Immature natural killer cell (primary cell): Measurements from ENCODE around the gene KIRREL3. TPM values are rescaled to one million over a fixed set of nuclear protein-coding genes. Genes with fewer than 3 reads are reported as not detected.
A peak's percentile ranks its signal among the peaks of the same experiment; 100 is the strongest.
"Not testable (repeated sequence)": the region's sequence is repeated elsewhere in the genome, so short reads cannot be mapped to it uniquely, and the experiment has no call there.

Source experiments
- DNase-seq, 3 donors: peaks; one replicate each; pipeline ENCODE4 v3.0.0; 2022; ENCODE audit warnings: mixed read lengths in 1 of 3
- H3K27ac Mint-ChIP-seq, 6 donors: one replicate each; pipeline ENCODE4 v1.8.0; 2020; ENCODE audit warnings: mixed read lengths in 6 of 6, mild to moderate bottlenecking in 5 of 6, inconsistent platforms in 4 of 6, moderate library complexity in 3 of 6
- H3K27me3 Mint-ChIP-seq, 3 donors: one replicate each; pipeline ENCODE4 v1.8.0; 2020 to 2021; ENCODE audit warnings: low read depth in 3 of 3, mild to moderate bottlenecking in 3 of 3, mixed read lengths in 3 of 3, moderate library complexity in 3 of 3, inconsistent platforms in 1 of 3
- H3K36me3 Mint-ChIP-seq, 3 donors: one replicate each; pipeline ENCODE4 v1.8.0; 2020; ENCODE audit warnings: mixed read lengths in 3 of 3, inconsistent platforms in 2 of 3, mild to moderate bottlenecking in 2 of 3
- H3K4me1 Mint-ChIP-seq, 2 donors: one replicate each; pipeline ENCODE4 v1.8.0; 2020; ENCODE audit warnings: inconsistent platforms in 2 of 2, mild to moderate bottlenecking in 2 of 2, mixed read lengths in 2 of 2, moderate library complexity in 1 of 2
- H3K4me3 Mint-ChIP-seq, 5 donors: one replicate each; pipeline ENCODE4 v1.8.0; 2020; ENCODE audit warnings: mild to moderate bottlenecking in 5 of 5, mixed read lengths in 5 of 5, inconsistent platforms in 3 of 5, moderate library complexity in 3 of 5
- H3K9me3 Mint-ChIP-seq, 6 donors: one replicate each; pipeline ENCODE4 v1.8.0; 2020; ENCODE audit warnings: mild to moderate bottlenecking in 6 of 6, mixed read lengths in 6 of 6, inconsistent platforms in 4 of 6, moderate library complexity in 3 of 6
- polyA plus RNA-seq, 3 donors: library from polyadenylated mRNA; unstranded; fragments of 300-500 nt; fragmentation: Illumina TruSeq; gene quantifications; one replicate each; pipeline ENCODE4 v1.2.3, GENCODE V29; 2021

KIRREL3 gene
- polyA plus RNA-seq, 3 donors from 2014 or later: 0.66 TPM; not detected in 2

DNA sequence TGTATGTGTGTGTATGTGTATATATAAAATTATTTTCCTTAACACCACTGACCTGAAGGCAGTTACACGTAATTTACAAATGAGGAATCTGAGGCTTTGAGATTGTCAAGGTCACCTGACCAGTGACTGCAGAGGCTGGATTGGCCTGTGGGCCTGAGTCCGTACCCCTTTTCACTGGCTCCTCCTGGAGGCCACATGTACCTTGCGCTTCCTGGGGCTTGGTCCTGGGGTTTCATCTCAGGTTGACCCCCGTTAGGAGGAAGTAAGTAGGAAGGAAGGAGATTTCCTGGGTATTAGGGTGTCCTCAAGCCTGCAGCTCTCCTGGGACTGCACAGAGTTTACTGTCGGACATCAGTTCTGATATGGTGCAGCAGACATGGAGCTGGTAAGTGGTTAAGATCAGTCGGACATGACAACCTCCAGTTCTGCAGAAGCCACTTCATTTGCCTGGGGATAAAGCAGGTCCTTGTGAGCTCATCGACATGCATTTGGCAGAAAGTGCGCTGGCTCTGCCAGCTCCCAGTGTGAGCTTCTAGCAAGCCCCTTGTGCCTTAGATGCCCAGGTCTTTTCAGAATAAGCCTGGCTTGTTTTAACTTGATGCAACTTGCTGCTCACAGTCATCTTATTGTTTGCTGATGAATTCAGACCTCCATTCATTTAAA is 608.5 kb downstream of the KIRREL3 start:
- Mint-ChIP-seq H3K4me1 (peaks cover 43% of the 10 kb centered on the region in 2 donors), H3K9me3 (no peaks in the 10 kb centered on the region), H3K36me3 (no peaks in the 10 kb centered on the region), H3K27ac (peak overlapping the region; percentile 60 to 91 (median 86)), H3K4me3 (peak overlapping the region; percentile 50 to 72 (median 69)), H3K27me3 (peaks cover 0 to 2% (median 0%) of the 10 kb centered on the region in 3 donors)
- DNase-seq: peak in 2 of 3 donors; percentile 11 to 16

DNA sequence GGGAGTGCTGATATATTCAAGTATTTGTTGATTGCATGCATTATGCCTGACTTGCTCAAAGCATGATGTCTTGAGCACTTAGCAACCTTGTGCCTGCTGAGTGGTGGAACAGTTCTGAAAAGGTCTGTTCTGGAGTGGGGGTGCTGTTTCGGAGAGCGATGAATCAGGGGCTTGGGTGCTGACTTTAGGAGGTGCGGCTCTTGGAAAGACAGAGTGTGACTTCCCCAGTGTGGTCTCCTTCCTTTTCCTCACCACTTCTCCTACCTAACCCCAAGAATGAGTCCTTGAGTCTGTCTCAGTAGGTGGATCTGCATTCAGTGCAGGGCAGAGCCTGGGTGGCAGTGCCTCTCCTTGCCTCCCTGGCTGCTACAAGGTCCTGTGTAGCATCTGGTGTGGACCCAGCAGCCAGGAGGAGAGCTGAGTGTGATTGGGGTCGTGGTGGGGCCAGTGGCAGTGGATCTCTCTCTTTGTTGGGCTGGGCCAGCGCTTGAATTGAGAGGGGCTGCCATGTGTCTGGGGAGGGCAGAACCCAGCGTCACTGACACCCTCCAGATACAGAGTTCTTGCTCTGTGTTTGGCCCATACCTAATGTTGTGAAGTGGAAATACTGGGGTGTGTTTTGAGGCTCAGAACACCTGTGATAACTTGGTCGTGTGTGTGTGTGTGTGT is 609.1 kb downstream of the KIRREL3 start:
- Mint-ChIP-seq H3K4me3 (peak overlapping the region in 3 of 5 donors; percentile 29 to 72 (median 56)), H3K4me1 (peaks cover 48 to 50% of the 10 kb centered on the region in 2 donors), H3K9me3 (no peaks in the 10 kb centered on the region), H3K27me3 (peaks cover 0 to 4% (median 2%) of the 10 kb centered on the region in 3 donors), H3K36me3 (no peaks in the 10 kb centered on the region), H3K27ac (peak overlapping the region; percentile 45 to 91 (median 78))
- DNase-seq: no peak

DNA sequence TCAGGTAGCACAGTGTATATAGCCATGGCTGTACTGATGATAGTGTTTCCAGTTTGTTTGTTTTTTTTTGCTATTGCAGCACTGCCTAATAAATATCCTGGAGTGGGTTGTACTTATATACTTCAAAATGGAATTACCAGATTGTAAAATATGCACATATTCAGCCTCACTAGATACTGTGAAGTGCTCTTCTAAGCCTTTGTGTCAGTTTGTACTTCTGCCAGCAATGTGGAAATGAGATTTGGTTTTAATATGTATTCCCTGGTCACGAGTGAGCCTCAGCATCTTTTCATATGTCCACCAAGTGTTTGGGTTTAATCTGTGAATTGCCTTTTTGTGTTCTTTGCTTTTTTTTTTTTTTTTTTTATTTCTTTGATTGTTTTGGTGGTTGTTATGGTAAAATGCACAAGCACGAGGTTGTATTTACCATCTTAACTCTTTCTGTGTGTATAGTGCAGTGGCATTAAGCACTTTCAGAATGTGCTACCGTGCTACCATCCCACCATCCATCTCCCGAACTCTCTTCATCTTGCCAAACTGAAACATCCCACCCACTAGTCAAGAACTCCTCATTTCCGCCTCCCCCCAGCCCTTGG is 610.2 kb downstream of the KIRREL3 start:
- H3K36me3 Mint-ChIP-seq: no peaks in the 10 kb centered on the region
- no peaks in the 10 kb centered on the region for H3K9me3 Mint-ChIP-seq
- peaks cover 58 to 60% of the 10 kb centered on the region in 2 donors for H3K4me1 Mint-ChIP-seq
- DNase-seq: no peak
- peaks cover 0 to 4% (median 4%) of the 10 kb centered on the region in 3 donors for H3K27me3 Mint-ChIP-seq
- H3K4me3 Mint-ChIP-seq: no peak overlapping the region
- H3K27ac Mint-ChIP-seq: peak overlapping the region in 4 of 6 donors; percentile 23 to 81 (median 68)

DNA sequence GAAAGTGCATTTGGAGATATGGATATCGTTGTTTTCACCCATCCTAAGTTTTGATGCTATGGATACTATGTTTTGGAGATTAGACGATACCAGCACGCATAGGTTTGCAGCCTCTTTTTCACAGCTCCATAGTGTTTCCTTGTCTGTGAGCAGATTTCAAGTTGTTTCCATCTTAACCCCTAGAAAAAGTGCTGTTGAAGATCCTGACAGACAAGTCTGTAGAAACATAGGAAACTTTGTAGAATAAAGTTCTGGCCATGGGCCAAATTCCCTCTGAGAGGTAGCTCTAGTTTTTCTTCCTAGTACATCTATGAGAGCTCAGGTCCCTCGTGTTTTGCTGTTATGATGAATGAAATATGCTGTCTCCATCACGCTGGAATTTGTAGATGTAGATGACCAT is 612.7 kb downstream of the KIRREL3 start:
- H3K27me3 Mint-ChIP-seq: peaks cover 0 to 4% (median 4%) of the 10 kb centered on the region in 3 donors
- DNase-seq: no peak
- peak overlapping the region in 5 of 6 donors; percentile 23 to 76 (median 30) for H3K27ac Mint-ChIP-seq
- H3K36me3 Mint-ChIP-seq: no peaks in the 10 kb centered on the region
- no peaks in the 10 kb centered on the region for H3K9me3 Mint-ChIP-seq
- no peak overlapping the region for H3K4me3 Mint-ChIP-seq
- peaks cover 54 to 56% of the 10 kb centered on the region in 2 donors for H3K4me1 Mint-ChIP-seq

DNA sequence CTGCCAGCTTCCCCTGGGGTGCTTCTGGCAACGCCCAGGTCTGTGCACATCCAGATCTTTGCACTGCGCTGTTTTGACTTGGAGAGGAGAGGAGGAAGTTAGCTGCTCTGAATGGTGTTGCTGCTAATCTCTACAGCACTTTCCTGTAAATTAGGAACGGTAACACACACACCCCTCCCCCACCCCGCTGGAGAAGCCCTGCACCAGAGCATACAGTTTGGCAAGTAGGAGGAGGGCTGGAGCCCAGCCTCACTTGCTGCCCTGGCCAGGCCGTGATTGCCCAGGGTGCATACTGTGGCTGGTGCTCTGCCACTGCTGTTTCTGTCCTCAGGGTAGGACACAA is 613.9 kb downstream of the KIRREL3 start:
- not testable (repeated sequence) for H3K36me3 Mint-ChIP-seq, DNase-seq, H3K9me3 Mint-ChIP-seq, H3K27me3 Mint-ChIP-seq
- Mint-ChIP-seq H3K4me3 (peak overlapping the region in 1 of 5 donors; percentile 23), H3K4me1 (peaks cover 42 to 44% of the 10 kb centered on the region in 2 donors), H3K27ac (peak overlapping the region in 5 of 6 donors; percentile 4 to 80 (median 46))

DNA sequence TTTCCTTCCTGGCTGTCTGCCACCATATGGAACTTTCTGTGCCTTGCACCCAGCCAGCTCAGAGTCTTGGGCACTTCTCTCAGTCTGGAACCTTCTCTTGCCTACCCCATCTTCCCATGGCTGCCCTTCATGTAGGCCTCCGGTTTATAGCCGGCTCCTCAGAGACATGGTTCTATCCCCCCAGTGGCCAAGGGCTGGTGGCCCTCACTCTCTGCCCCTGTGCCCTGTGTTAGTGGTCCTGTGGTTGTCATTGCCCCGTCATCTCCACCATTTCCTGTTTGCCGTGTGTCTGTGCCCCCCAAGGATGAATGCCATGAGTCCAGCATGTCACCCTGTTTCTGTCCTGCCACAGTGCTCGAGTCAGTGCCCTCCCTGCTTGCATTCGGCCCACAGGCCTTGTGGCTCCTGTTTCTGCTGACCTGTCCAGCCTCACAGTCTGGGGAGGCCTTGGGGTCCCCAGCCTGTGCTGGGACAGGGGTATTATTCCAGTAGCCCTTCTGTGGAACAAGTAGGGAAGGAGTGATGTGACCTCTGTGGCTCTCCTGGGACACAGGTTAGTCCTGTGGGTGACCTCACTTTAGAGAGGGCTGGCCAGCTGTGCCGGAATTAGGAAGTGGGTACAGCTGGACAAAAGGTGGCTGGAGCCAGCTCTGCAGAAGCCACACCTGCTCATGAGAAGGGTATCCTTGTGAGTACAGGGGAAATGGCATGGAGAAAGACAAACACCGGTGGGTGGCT is 614.4 kb downstream of the KIRREL3 start:
- DNase-seq: no peak
- Mint-ChIP-seq H3K27me3 (peaks cover 0 to 4% (median 2%) of the 10 kb centered on the region in 3 donors), H3K4me1 (peaks cover 37 to 39% of the 10 kb centered on the region in 2 donors), H3K4me3 (peak overlapping the region in 1 of 5 donors; percentile 23), H3K9me3 (no peaks in the 10 kb centered on the region), H3K36me3 (no peaks in the 10 kb centered on the region), H3K27ac (peak overlapping the region; percentile 64 to 85 (median 74))

DNA sequence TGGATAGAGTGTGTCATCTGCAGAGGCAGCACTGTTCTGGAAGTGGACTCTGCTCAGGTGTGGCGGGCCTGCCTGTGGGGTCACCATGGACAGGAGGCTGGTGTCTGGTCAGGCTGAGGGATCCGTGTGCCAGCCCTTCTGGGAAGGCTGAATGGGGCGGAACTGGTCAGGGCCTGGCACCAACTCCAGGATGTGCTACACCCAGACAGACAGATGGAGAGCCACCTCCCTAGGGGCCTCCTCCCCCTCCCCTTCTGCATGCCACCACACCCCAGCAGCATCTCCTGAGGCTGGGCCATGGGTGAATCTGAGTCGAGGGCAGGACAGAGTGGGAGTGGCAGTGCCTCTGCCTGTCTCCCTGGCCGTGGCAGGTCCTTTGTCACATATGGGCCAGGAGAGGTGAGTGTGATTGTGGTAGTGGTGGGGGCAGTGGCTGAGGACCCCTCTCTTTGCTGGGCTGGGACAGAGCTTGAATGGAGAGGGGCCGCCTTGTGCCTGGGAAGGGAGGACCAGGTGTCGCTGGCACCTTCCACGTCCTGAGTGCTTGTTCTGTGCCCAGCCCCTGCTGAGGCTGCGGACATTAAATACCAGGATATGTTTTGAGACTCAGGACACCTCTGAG is 616.0 kb downstream of the KIRREL3 start:
- H3K27ac Mint-ChIP-seq: peak overlapping the region in 2 of 6 donors; percentile 11 to 80

DNA sequence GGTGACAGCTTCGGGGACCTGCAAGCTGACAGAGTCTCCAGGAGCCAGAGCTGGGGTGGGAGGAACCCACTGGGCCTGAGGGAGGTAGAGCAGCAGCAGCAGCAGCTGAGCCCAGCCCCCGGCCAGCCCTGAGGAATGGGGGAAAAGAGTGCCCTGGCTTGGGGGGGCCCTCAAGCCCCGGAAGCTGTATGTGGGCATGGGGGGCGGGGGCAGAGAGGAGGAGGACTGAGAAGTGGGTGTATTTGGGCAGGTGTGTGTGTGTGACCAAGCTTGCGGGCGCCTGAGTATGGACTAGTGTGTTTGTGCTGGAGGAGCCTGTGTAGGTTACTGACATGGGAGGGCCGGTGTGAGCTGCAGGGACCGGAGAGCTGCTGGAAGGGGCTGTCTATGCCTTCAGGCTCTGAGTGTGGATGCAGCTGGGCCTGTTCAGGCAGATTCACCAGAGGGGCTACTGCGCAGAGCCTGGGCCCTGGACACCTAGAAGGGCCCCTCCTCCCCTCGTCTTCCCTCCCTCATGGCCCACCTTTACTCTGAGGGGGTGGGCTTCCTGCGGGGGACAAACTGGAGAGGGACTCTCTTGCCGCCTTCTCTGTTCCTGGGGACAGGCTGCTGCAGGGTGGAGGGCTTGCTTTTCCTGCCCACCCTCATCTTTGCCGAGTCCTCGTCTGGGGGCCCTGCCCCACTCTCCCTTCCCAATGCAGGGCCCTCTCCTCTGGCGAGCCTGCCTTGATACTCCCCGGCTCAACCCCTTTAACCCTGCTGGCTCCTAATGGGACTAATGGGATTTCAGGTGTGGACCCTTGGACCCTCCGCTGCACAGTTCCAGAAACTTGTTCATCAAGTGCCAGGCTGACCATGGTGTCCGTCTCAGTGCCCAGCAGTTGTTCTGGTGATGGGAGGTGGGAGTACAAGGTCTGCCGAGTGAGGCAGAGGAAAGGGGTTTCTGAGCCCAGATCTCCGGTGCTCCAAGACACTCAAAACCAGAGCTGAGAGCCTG is 616.9 kb downstream of the KIRREL3 start:
- Mint-ChIP-seq H3K27me3 (peaks cover 2 to 4% (median 3%) of the 10 kb centered on the region in 3 donors), H3K4me1 (peaks cover 24 to 39% of the 10 kb centered on the region in 2 donors), H3K36me3 (no peaks in the 10 kb centered on the region), H3K4me3 (no peak overlapping the region), H3K27ac (no peak overlapping the region), H3K9me3 (no peaks in the 10 kb centered on the region)
- no peak for DNase-seq

More for the DNA sequence above, 616.0 kb downstream of the KIRREL3 start:
- Mint-ChIP-seq H3K36me3 (no peaks in the 10 kb centered on the region), H3K4me3 (no peak overlapping the region), H3K4me1 (peaks cover 26 to 35% of the 10 kb centered on the region in 2 donors), H3K9me3 (no peaks in the 10 kb centered on the region), H3K27me3 (peaks cover 2 to 4% (median 3%) of the 10 kb centered on the region in 3 donors)
- no peak for DNase-seq

DNA sequence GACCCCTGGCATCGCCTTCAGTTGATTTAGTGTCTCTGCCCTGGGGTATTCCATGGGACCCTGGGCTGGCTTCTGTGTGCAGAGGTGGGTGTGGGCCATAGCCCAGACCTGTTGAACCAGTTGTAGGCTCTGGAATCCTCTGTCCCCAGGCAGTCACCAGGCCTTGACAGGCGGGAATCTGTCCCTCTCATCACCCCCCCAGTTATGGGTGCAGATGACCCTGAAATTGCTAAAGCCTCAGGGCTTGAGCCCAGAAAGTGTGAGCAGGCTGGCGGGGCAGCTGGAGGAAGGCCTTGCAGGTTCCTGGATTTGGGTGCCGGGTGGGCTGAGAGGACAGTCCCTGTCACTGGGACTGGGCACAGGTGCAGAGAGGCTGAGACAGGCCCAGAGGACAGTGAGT is 617.9 kb downstream of the KIRREL3 start:
- not testable (repeated sequence) for H3K36me3 Mint-ChIP-seq, H3K9me3 Mint-ChIP-seq, H3K27me3 Mint-ChIP-seq, DNase-seq, H3K4me3 Mint-ChIP-seq, H3K27ac Mint-ChIP-seq
- peaks cover 25 to 38% of the 10 kb centered on the region in 2 donors for H3K4me1 Mint-ChIP-seq

DNA sequence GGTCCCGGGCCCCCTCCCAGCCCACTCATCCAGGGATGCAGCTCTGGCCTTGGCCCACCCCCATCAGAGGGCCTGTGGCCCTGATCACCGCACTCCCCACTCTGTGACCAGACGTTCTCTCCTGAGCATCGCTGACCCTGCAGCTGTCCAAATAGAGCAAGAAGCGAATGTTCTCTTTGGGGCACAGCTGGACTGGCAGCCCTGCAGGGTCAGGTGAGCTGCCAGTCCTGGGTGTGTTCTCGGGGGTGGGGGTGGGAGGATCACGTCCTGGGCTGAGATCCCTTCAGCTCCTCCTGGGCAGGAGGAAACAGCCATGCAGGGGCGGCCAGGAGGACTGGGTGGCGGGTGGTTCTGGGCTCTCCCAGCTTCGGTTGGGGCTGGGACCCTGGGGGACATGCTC is 618.6 kb downstream of the KIRREL3 start:
- not testable (repeated sequence) for H3K9me3 Mint-ChIP-seq, H3K27ac Mint-ChIP-seq, DNase-seq, H3K36me3 Mint-ChIP-seq, H3K27me3 Mint-ChIP-seq, H3K4me3 Mint-ChIP-seq
- peaks cover 24 to 35% of the 10 kb centered on the region in 2 donors for H3K4me1 Mint-ChIP-seq

DNA sequence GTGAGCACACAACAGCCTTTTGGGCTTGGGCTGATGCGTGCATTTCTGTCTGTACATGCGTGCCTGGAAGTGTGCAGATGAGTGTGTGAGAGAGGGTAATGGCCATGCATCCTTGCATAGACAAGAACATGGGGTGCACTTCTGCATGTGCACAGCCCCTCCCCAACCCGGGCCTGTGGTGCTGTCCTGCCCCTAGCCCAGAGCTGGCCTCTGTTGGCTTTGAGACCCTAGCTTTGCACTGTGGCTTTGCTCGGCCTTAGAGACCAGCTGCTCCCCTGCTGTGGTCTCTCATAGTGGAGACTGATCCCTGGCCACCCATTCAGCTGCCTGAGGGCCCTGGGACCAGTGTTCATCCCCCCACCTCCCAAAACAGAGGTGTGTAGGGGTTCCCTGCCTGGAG is 619.7 kb downstream of the KIRREL3 start:
- Mint-ChIP-seq H3K4me3 (no peak overlapping the region), H3K36me3 (no peaks in the 10 kb centered on the region), H3K9me3 (no peaks in the 10 kb centered on the region), H3K27me3 (peaks cover 0 to 3% (median 0%) of the 10 kb centered on the region in 3 donors), H3K27ac (peak overlapping the region in 1 of 6 donors; percentile 53), H3K4me1 (peaks cover 16 to 25% of the 10 kb centered on the region in 2 donors)
- no peak for DNase-seq

DNA sequence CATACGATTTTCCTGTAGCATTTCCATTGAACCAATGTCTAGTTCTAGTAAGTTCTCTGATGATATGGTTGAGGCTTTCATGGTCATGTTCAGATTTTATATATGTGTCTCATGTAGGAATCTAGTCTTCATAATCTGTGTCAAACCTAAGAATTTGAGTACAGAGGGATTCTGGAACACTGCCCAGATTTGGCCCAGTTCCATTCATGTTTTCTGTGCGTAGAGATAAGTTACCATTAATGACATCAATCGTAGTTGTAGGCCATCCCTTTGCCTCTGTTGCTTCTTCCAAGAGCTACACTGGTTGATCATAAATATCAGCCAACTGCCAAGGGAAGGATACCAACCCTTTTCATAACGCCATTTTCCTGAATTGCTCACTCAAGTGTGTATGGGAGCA is 621.8 kb downstream of the KIRREL3 start:
- Mint-ChIP-seq H3K27me3 (peaks cover 0 to 3% (median 1%) of the 10 kb centered on the region in 3 donors), H3K4me1 (peaks cover 13% of the 10 kb centered on the region in 2 donors), H3K36me3 (no peaks in the 10 kb centered on the region), H3K27ac (peak overlapping the region in 1 of 6 donors; percentile 61), H3K4me3 (no peak overlapping the region), H3K9me3 (no peaks in the 10 kb centered on the region)
- no peak for DNase-seq
